Umbilical cord (tissue), 2 donors: Measurements from ENCODE around the gene DNAJC22. TPM values are rescaled to one million over a fixed set of nuclear protein-coding genes. Genes with fewer than 3 reads are reported as not detected.
"Not testable (repeated sequence)": the region's sequence is repeated elsewhere in the genome, so short reads cannot be mapped to it uniquely, and the experiment has no call there.

ENCODE experiments used
- DNase-seq: peaks from one replicate; pipeline ENCODE4 v3.0.0-alpha.2; 2015; ENCODE audit warnings: low spot score
- total RNA-seq: library from RNA; depleted of rRNA; stranded (reverse); fragments of >200 nt; gene quantifications from one replicate; pipeline ENCODE4 v1.2.3, GENCODE V29; 2014; ENCODE audit warnings: low replicate concordance; ENCODE audit not compliant: insufficient read depth

The DNAJC22 gene
- 5.1 TPM for total RNA-seq

DNA sequence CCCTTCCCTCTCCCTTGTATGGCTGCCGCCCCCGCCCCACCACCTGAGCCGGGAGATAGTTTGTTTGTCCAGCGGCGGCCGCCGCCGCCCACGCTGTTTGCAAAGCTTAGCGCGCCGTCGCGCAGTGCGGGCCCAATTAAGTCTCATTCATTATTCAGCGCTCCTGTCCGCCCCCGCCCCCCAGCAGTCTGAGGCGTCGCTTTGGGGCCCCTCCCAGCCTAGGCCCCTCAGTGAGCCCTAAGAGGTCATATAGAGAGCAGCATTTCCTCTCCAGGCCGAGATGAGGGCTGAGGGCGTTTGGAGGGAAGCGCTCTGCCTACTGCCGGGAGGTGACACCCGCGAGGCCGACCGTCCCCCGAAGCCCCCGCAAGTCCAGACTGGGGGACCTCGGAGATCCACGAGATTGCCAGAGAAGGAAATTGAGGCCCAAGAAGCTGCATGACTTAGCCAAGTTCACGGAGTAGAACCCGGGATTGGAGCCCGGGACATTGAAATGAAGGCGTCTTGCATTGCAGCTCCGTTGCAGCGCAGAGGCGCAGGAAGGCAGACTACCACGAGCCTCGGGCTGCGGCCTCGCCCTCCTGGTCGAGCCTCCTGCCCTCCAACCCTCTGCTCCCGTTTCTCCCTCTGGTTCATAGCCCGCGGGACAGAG, at the start of gene DNAJC22:
DNAJC22 (plus strand) TSS at position 230 of the 652 bp plus-strand sequence. CDS start 1,985 bp downstream, outside the sequence.
- no peak for DNase-seq

GRCh38 chr12:49297695-49298060, 49.0 kb upstream of the DNAJC22 start:
- DNase-seq, result no peak

- no peak for DNase-seq
These were observed 48.5 kb upstream of the DNAJC22 start for GRCh38 chr12:49298160-49298559.

- no peak for DNase-seq
These were observed 44.9 kb upstream of the DNAJC22 start for GRCh38 chr12:49301760-49302159.

DNA sequence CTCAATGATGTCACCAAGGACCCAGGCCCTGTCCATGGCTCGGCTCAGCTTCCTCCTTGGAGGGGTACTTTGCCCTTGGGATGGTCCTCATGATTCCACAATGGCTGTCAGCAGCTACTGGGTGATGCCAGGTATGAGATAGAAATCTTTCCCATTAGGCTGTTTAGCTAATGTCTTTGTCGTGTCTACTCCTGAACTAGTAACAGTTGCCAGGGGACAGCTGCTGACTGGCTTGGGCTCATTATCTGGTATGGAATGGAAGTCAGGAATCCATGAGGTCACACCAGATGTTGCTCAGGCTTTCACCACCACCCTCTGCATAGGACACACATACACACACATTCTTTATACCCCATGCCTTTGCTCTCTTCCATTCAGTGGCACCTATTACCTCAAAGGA, 42.5 kb upstream of the DNAJC22 start:
- DNase-seq, result no peak

DNA sequence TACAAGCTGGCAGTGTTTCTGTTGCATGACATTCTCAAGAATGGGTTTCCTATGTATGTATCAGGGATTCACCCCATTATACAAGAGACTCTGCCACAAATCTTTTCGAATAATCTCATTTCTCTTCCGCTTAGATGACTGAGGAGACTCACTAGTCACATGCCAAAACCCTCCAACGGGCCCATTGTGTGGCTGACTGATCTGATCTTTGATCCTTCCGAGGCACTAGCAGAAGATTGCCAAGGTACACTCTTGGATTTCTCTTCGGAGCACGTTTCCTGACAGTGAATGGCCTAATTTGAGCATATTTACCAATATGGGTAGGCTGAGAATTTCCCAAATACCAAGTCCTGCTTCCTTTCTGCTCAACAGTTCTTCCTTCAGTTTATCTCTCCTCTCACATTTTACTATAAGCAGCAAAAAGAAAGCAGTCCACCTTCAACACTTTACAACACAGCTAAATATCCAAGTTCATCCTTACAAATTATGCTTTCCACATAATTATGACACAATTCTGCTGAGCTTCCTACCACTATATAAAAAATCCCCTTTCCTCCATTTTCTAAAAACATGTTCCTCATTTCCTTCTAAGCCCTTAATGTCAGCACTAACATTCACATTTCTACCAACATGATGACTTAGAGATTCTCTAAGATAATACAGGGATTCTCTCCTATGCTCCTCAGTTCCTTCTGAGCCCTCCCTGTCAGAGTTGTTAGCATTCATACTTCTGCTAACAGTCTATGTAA, 40.8 kb upstream of the DNAJC22 start:
- DNase-seq, result no peak

- DNase-seq, result no peak
These were observed 37.3 kb upstream of the DNAJC22 start for GRCh38 chr12:49309386-49309785.

GRCh38 chr12:49310451-49311000, 36.2 kb upstream of the DNAJC22 start:
- not testable (repeated sequence) for DNase-seq

- no peak for DNase-seq
These were observed 31.9 kb upstream of the DNAJC22 start for GRCh38 chr12:49314811-49315210.

- DNase-seq, result not testable (repeated sequence)
These were observed 29.6 kb upstream of the DNAJC22 start for GRCh38 chr12:49317118-49317517.

DNA sequence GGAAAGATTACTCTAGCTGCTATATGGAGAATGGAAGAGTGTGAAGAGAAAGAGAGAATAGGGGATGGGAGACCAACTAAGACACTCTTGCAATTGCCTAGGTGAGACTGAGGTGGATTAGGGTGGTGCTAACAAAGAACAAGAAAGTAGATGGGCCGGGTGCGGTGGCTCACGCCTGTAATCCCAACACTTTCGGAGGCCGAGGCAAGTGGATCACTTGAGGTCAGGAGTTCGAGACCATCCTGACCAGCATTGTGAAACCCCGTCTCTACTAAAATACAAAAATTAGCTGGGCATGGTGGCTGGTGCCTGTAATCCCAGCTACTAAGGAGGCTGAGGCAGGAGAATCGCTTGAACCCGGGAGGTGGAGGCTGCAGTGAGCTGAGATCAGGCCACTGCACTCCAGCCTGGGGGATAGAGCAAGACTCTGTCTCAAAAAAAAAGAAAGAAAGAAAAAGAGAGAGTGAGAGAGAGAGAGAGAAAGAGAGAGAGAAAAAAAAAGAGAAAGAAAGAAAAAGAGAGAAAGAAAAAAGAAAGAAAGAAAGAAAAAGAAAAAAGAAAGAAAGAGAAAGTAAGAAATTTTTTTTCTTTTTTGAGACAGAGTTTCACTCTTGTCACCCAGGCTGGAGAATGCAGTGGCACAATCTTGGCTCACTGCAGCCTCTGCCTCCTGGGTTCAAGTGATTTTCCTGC, 26.1 kb upstream of the DNAJC22 start:
- not testable (repeated sequence) for DNase-seq

- no peak for DNase-seq
These were observed 24.4 kb upstream of the DNAJC22 start for GRCh38 chr12:49322367-49322707.

GRCh38 chr12:49322708-49323523, 23.8 kb upstream of the DNAJC22 start, which contains the start of gene TROAP:
TROAP (plus strand) TSS chr12:49323255; CDS start chr12:49323609, 354 bp downstream.
- peak; percentile 100 for DNase-seq

DNA sequence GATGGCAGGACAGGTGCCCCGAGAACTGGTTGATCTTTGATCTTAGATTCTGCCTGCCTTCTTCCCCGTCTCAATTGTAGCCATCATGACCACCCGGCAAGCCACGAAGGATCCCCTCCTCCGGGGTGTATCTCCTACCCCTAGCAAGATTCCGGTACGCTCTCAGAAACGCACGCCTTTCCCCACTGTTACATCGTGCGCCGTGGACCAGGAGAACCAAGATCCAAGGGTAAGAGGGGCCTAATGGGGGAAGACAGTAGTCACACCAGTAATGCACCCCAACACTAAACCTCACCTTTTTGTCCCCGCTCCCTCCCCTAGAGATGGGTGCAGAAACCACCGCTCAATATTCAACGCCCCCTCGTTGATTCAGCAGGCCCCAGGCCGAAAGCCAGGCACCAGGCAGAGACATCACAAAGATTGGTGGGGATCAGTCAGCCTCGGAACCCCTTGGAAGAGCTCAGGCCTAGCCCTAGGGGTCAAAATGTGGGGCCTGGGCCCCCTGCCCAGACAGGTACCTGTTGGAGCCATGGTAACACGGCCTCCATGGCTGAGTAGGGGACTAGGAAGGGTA, 23.1 kb upstream of the DNAJC22 start:
- no peak for DNase-seq

GRCh38 chr12:49325606-49326005, 21.1 kb upstream of the DNAJC22 start:
- DNase-seq, result no peak

DNA sequence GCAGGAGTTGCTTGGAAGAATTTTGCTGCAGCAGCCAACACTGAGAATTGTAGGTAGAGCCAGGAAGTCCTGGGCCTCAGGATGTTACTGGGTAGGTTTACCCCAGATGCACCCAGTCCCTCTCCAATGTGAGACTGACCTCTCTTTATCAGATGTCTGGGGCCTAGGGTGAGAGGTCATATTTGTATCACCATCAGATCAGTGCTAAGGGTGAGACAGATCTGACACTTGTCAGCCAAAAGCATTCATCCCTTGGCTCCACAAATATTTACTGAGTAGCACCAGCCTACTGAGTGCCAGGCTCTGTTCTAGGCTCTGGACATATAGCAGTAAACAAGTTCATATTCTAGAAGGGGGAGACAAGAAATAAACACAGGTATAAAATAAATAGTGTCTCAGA, 19.3 kb upstream of the DNAJC22 start:
- DNase-seq, result no peak

DNA sequence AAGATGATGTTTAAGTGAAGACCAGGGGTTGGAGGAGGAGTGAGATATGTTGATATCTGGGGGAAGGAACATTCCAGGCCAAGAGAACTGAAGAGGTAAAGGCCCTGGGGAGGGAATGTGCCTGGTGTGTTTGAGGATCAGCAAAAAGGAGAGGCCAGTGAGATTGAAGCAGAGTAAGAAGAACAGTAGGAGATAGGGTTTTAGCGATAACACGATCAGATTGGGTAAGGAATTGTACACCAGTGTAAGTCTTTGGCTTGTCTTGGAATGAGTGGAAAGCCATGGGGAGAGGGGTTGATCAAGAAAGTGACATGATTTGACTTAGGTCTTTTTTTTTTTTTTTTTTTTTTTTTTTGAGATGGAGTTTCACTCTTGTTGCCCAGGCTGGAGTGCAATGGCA, 18.8 kb upstream of the DNAJC22 start:
- DNase-seq, result no peak

- no peak for DNase-seq
These were observed 17.9 kb upstream of the DNAJC22 start for GRCh38 chr12:49328816-49329215.

DNA sequence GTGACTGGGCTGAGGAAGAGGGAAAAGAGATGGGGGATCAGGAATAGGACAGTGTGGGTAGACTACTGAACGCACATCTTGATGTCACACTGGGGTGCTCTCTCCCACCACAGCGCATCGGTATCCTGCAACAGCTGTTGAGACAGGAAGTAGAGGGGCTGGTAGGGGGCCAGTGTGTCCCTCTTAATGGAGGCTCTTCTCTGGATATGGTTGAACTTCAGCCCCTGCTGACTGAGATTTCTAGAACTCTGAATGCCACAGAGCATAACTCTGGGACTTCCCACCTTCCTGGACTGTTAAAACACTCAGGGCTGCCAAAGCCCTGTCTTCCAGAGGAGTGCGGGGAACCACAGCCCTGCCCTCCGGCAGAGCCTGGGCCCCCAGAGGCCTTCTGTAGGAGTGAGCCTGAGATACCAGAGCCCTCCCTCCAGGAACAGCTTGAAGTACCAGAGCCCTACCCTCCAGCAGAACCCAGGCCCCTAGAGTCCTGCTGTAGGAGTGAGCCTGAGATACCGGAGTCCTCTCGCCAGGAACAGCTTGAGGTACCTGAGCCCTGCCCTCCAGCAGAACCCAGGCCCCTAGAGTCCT, 16.6 kb upstream of the DNAJC22 start:
- DNase-seq, result no peak

- no peak for DNase-seq
These were observed 15.9 kb upstream of the DNAJC22 start for GRCh38 chr12:49330631-49331379.
